MG63 (cell line): ENCODE results near the gene SMYD3. TPM values are rescaled to one million over a fixed set of nuclear protein-coding genes. Genes with fewer than 3 reads are reported as not detected.
"Not testable (repeated sequence)": the region's sequence is repeated elsewhere in the genome, so short reads cannot be mapped to it uniquely, and the experiment has no call there.

Source experiments
- DNase-seq: peaks from one replicate; pipeline ENCODE4 v3.0.0-alpha.2; 2020
- H3K27me3 ChIP-seq: fragments of 250-450 bp; sonication (Bioruptor Pico); 2 replicates; pipeline ENCODE4 v1.5.1; 2020; ENCODE audit warnings: mild to moderate bottlenecking, moderate library complexity
- H3K36me3 ChIP-seq: fragments of 250-450 bp; sonication (Bioruptor Pico); 2 replicates; pipeline ENCODE4 v1.5.1; 2020; ENCODE audit warnings: mild to moderate bottlenecking, moderate library complexity
- H3K4me3 ChIP-seq: fragments of 250-450 bp; sonication (Bioruptor Pico); 2 replicates; pipeline ENCODE4 v1.5.1; 2020; ENCODE audit warnings: mild to moderate bottlenecking, moderate library complexity
- H3K9me3 ChIP-seq: fragments of 250-450 bp; sonication (Bioruptor Pico); 2 replicates; pipeline ENCODE4 v1.5.1; 2020; ENCODE audit warnings: mild to moderate bottlenecking, moderate library complexity
- total RNA-seq: library from RNA; depleted of rRNA; stranded (reverse); fragments of >200 nt; shearing (Covaris generic); gene quantifications from 2 replicates; pipeline ENCODE4 v1.2.3, GENCODE V29; 2014; ENCODE audit warnings: low replicate concordance

SMYD3 gene
- total RNA-seq, 1 experiment from 2014 or later = 46.6 TPM

DNA sequence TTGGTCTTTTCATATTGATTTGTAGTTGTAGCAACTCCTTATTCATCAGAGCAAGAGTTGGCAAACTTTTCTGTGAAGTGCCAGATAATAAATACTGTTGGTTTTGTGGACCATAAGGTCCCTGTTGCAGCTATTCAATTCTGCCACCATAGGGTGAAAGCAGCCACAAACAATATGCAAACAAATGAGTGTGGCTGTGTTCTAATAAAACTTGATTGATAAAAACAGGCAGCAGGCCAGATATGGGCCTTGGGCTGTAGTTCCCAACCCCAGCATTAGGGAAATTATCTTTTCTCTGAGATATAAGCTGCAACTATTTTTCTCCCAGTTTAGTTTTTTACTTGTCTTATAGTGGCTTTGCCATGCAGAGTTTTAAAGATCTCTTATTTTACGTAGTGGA lies 469.2 kb downstream of the SMYD3 start:
- H3K27me3 ChIP-seq = no peaks in the 10 kb centered on the region
- DNase-seq = no peak
- no peaks in the 10 kb centered on the region for H3K36me3 ChIP-seq

GRCh38 chr1:246036175-246036574 lies 470.9 kb downstream of the SMYD3 start:
- H3K4me3 ChIP-seq = no peak overlapping the region
- no peak for DNase-seq
- H3K27me3 ChIP-seq = no peaks in the 10 kb centered on the region
- no peaks in the 10 kb centered on the region for H3K9me3 ChIP-seq
- no peaks in the 10 kb centered on the region for H3K36me3 ChIP-seq

More for the DNA sequence above, 469.2 kb downstream of the SMYD3 start:
- Histone ChIP-seq H3K9me3 (no peaks in the 10 kb centered on the region), H3K4me3 (no peak overlapping the region)

DNA sequence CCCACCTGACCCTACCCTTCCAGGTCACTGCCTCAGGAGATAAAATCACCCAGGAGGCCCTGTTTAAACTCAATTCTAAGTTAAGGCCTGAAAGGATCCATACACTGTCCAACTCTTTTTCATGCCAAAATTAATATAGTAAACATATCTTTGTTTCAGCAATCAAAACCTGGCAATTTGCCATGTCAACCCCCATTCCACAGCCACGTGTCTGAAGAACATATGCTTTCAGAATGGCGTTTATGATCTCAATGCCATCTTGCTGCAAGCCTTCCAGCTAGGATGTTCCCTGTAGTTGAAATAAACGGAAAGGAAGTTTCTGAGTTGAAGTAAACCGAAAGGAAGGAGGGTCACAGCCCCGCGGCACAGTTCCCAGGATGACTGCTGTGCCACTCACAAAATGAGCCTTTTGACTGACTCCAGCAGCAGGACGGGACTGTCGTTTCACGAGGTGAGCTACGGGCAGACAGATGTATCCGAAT lies 472.0 kb downstream of the SMYD3 start:
- Histone ChIP-seq H3K36me3 (no peaks in the 10 kb centered on the region), H3K4me3 (no peak overlapping the region), H3K27me3 (no peaks in the 10 kb centered on the region), H3K9me3 (no peaks in the 10 kb centered on the region)
- DNase-seq = no peak

- Histone ChIP-seq H3K4me3 (no peak overlapping the region), H3K9me3 (no peaks in the 10 kb centered on the region), H3K36me3 (no peaks in the 10 kb centered on the region), H3K27me3 (no peaks in the 10 kb centered on the region)
- no peak for DNase-seq
Observed at GRCh38 chr1:246034630-246035029, 472.4 kb downstream of the SMYD3 start.

- H3K4me3 ChIP-seq = no peak overlapping the region
Observed at GRCh38 chr1:246032984-246033383, 474.1 kb downstream of the SMYD3 start.

GRCh38 chr1:246032031-246032551 lies 475.0 kb downstream of the SMYD3 start:
- Histone ChIP-seq H3K36me3 (no peaks in the 10 kb centered on the region), H3K4me3 (no peak overlapping the region), H3K9me3 (peaks cover 2% of the 10 kb centered on the region; the same call in 1 of the 2 replicates), H3K27me3 (no peaks in the 10 kb centered on the region)
- no peak for DNase-seq

More at GRCh38 chr1:246032984-246033383, 474.1 kb downstream of the SMYD3 start:
- no peak for DNase-seq
- no peaks in the 10 kb centered on the region for H3K36me3 ChIP-seq
- no peaks in the 10 kb centered on the region for H3K27me3 ChIP-seq
- H3K9me3 ChIP-seq = peaks cover 2% of the 10 kb centered on the region; the same call in 1 of the 2 replicates

DNA sequence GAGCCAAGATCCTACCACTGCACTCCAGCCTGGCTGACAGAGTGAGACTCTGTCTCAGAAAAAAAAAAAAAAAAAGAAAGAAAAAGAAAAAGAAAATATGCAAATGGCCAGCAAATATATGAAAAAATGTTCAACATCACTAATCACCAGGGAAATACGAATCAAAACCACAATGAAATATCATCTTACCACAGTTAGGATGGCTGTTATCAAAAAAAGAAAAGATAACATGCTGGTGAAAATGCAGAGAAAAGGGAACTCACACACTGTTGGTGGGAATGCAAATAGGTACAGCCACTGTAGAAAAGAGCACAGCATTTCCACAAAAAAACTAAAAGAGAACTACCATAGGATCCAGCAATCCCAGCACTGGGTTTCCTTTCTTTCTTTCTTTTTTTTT lies 477.5 kb downstream of the SMYD3 start:
- DNase-seq = no peak
- no peak overlapping the region for H3K4me3 ChIP-seq
- no peaks in the 10 kb centered on the region for H3K27me3 ChIP-seq
- H3K36me3 ChIP-seq = no peaks in the 10 kb centered on the region
- H3K9me3 ChIP-seq = peaks cover 2% of the 10 kb centered on the region; the same call in 1 of the 2 replicates

GRCh38 chr1:246024118-246024517 lies 483.0 kb downstream of the SMYD3 start:
- H3K9me3 ChIP-seq, H3K36me3 ChIP-seq, DNase-seq, H3K27me3 ChIP-seq, H3K4me3 ChIP-seq: not testable (repeated sequence)

DNA sequence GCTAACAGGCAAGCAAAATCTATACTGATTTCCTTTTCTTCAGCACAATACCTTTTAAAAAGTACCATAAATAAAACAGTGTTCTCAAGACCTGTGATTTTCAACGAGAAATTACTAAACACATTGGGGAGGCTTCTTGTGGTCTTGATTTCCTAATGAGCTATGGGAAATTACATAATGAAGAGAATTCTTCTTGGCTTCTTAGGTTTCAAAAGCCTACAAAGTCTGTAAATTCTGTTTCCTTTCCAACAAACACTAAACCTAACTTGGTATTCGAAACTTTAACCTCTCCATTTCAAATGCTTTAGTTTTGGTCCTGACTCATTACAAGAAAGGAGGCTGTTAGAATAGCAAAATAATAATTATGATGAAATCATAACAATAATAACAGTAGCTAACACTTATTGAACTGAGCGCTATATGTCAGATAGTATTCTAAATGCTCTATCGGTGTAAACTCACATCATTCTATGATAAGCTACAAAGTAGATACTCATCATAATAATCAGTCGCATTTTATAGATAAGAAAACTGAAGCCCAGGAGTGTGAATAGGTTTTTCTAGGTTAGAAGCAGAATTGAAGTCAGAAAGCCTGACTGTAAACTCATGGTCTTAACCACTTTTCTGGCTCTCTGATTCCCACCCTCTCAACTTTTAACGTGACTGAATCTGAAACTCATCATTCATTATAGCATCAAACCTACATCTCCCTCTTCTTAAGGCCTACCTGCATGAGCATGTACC lies 486.7 kb downstream of the SMYD3 start:
- H3K36me3 ChIP-seq = no peaks in the 10 kb centered on the region
- no peaks in the 10 kb centered on the region for H3K27me3 ChIP-seq
- H3K4me3 ChIP-seq = no peak overlapping the region
- H3K9me3 ChIP-seq = no peaks in the 10 kb centered on the region
- no peak for DNase-seq

DNA sequence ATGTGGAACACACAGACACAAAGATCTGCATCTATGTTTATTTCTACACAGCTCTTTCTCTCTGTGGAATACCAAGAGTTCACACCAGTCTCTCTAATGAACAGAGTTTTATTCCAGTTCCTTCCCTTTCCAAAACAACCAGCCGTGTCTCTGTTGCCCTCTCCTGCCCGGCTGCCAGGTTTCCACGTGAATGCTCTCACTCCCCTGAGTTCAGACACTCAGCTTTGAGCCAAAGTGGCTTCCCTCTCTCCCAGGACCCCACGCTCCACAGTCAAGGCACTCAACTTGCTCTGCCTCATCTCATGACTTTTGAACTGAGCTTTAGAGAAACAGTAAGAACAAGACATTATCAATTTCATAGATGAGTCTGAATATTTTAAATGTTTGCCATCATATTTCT lies 488.9 kb downstream of the SMYD3 start:
- no peaks in the 10 kb centered on the region for H3K27me3 ChIP-seq
- no peak overlapping the region for H3K4me3 ChIP-seq
- H3K36me3 ChIP-seq = no peaks in the 10 kb centered on the region
- no peak for DNase-seq
- H3K9me3 ChIP-seq = no peaks in the 10 kb centered on the region

DNA sequence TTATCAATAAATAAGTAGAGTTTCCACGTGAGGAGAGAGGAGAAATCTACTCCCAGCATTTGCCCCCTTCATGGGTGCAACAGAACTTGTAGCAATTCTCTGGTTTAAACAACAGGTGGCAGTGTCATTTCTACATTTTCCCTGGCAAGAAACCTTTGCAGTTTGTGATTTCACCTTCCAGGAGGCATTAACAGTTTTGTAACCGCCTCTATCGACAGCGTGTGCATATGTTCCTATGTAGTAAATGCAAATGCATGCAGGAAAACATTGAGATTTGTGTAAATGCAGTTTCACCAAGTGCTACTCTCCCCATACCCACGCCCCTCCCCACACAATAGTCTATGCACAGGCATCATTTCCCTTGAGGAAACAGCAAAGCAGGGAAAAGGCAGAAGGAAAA lies 494.7 kb downstream of the SMYD3 start:
- Histone ChIP-seq H3K36me3 (no peaks in the 10 kb centered on the region), H3K27me3 (no peaks in the 10 kb centered on the region), H3K4me3 (no peak overlapping the region), H3K9me3 (no peaks in the 10 kb centered on the region)
- no peak for DNase-seq

DNA sequence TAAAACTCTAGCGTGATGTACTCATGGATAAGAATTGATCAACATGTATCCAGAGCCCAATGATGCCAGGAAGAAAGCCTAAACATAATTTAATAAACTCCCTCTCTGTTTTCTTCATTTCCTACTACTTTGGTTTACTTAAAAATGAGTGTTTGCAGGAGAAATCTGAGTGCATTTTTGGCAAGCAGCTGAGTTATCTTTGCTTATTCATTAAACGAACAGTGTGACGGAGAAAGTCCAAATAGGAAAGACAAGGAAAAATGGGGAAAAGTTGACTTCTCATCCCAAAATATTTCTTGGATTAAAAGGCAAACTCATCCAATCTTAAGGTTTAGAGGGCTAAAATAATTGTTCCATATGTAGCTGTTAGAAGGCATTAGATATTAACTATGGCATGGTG lies 496.7 kb downstream of the SMYD3 start:
- Histone ChIP-seq H3K36me3 (no peaks in the 10 kb centered on the region), H3K4me3 (no peak overlapping the region), H3K27me3 (no peaks in the 10 kb centered on the region), H3K9me3 (no peaks in the 10 kb centered on the region)
- no peak for DNase-seq

DNA sequence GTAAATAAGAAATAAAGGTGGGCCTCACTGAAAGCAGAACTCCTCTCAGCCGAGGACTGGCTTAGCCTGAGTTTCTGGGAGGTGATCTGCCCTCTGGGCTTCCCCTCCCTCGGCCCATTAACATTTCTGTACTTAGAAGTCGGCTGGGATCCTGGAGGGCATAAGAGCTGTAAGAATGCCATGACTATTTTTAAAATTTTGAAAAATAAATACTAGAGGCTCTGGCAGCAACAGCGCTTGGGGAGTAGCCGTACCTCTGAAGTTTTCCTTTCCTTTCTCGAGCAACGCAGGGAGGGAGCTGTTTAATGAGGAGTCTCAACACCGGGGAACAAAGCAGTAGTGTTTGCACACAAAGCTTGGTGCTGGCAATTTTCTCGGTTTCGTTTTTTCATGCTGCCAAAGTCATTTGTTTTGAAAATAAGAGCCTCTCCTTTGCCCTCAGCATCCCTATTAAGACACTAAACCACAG lies 498.7 kb downstream of the SMYD3 start:
- Histone ChIP-seq H3K27me3 (no peaks in the 10 kb centered on the region), H3K36me3 (no peaks in the 10 kb centered on the region), H3K9me3 (no peaks in the 10 kb centered on the region), H3K4me3 (no peak overlapping the region)
- DNase-seq = no peak

DNA sequence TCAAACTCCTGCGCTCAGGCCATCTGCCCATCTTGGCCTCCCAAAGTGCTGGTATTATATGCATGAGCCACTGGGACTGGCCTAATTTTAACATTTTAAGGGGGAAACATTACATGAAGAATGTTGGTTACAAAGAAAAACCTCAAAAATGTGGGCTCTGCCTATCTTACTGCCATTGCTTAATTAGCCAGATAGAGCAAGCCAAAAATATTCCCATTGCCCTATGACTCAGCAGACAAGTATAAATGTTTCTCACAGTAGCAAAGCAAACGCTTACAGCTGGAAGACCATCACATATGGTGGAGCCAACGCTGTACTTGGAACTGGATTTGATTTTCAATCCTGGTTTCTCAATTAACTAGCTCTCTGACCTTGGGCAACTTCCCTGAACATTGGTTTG lies 502.0 kb downstream of the SMYD3 start:
- no peaks in the 10 kb centered on the region for H3K9me3 ChIP-seq
- peak; percentile 54 for DNase-seq
- no peaks in the 10 kb centered on the region for H3K36me3 ChIP-seq
- no peaks in the 10 kb centered on the region for H3K27me3 ChIP-seq
- no peak overlapping the region for H3K4me3 ChIP-seq

DNA sequence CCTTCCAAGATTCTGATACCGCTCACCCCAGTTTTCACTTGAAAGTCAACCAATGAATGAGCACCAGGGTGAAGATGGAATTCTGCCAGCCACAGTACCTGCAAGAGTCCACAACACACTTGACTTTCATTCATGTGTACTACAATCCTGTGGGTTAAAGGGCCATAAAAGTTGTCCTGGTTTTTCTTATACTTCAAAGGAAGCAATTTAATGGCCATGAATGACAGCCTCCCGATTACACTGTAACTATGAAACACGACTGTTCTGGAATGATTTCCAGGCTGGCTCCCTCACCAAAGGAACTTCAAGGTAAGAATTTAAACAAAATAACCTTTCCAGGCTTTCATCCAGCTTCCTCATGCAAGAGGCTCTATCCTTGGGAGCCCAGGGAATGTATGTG lies 502.8 kb downstream of the SMYD3 start:
- no peak overlapping the region for H3K4me3 ChIP-seq
- H3K36me3 ChIP-seq = no peaks in the 10 kb centered on the region
- no peaks in the 10 kb centered on the region for H3K27me3 ChIP-seq
- H3K9me3 ChIP-seq = peaks cover 5% of the 10 kb centered on the region; the same call in 1 of the 2 replicates
- no peak for DNase-seq

GRCh38 chr1:246003442-246003730 lies 503.7 kb downstream of the SMYD3 start:
- Histone ChIP-seq H3K36me3 (no peaks in the 10 kb centered on the region), H3K27me3 (no peaks in the 10 kb centered on the region), H3K4me3 (no peak overlapping the region), H3K9me3 (peaks cover 14% of the 10 kb centered on the region)
- no peak for DNase-seq

GRCh38 chr1:246002725-246003441 lies 504.2 kb downstream of the SMYD3 start:
- H3K36me3 ChIP-seq = no peaks in the 10 kb centered on the region
- H3K9me3 ChIP-seq = peaks cover 17% of the 10 kb centered on the region
- no peak overlapping the region for H3K4me3 ChIP-seq
- DNase-seq = peak; percentile 80
- H3K27me3 ChIP-seq = no peaks in the 10 kb centered on the region
